Astrocyte of the cerebellum (primary cell): ENCODE data around the gene TRPV3.

Experiments used
- DNase-seq: peaks from one replicate; pipeline ENCODE4 v3.0.0-alpha.2; 2011; ENCODE audit warnings: low read depth
- H3K4me3 ChIP-seq: 2 replicates; pipeline ENCODE4 v1.5.1; 2011; ENCODE audit warnings: mild to moderate bottlenecking, low read depth, low read length, moderate library complexity
- in situ Hi-C: cut with HindIII; loops from 2 replicates; pipeline ENCODE4 v1.10.0; 2017; ENCODE audit warnings: low sequenced_read_pairs
- TF ChIP-seq, protein P1 (sequence below): IDR thresholded peaks from 2 replicates; pipeline ENCODE4 v1.5.1; 2012; ENCODE audit warnings: low read length, low read depth, moderate library complexity, mild to moderate bottlenecking; ENCODE audit errors: missing control alignments

TRPV3 gene

DNA sequence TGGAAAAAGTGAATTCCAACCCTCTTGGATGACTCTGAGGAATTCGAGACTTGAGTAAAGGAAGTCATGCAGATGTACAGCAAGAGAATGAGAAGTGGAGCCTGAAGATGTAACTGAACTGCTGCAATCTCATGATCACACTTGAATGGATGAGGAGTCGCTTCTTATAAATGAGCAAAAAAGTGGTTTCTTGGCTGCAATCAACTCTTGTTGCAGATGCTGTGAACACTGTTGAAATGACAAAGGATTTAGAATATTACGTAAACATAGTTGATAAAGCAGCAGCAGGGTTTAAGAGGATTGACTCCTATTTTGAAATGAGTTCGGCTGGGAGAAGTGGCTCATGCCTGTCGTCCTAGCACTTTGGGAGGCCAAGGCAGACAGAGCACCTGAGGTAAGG is 56.3 kb downstream of the TRPV3 start:
- H3K4me3 ChIP-seq, result no peak overlapping the region
- in situ Hi-C loops, result no loop called here
- TF ChIP-seq, protein P1, sequence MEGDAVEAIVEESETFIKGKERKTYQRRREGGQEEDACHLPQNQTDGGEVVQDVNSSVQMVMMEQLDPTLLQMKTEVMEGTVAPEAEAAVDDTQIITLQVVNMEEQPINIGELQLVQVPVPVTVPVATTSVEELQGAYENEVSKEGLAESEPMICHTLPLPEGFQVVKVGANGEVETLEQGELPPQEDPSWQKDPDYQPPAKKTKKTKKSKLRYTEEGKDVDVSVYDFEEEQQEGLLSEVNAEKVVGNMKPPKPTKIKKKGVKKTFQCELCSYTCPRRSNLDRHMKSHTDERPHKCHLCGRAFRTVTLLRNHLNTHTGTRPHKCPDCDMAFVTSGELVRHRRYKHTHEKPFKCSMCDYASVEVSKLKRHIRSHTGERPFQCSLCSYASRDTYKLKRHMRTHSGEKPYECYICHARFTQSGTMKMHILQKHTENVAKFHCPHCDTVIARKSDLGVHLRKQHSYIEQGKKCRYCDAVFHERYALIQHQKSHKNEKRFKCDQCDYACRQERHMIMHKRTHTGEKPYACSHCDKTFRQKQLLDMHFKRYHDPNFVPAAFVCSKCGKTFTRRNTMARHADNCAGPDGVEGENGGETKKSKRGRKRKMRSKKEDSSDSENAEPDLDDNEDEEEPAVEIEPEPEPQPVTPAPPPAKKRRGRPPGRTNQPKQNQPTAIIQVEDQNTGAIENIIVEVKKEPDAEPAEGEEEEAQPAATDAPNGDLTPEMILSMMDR, result no peak
- DNase-seq, result no peak

- in situ Hi-C loops, result no loop called here
- no peak overlapping the region for H3K4me3 ChIP-seq
- DNase-seq, result no peak
- TF ChIP-seq, protein P1, result no peak
These were observed 60.5 kb downstream of the TRPV3 start for GRCh38 chr17:3497101-3497500.

DNA sequence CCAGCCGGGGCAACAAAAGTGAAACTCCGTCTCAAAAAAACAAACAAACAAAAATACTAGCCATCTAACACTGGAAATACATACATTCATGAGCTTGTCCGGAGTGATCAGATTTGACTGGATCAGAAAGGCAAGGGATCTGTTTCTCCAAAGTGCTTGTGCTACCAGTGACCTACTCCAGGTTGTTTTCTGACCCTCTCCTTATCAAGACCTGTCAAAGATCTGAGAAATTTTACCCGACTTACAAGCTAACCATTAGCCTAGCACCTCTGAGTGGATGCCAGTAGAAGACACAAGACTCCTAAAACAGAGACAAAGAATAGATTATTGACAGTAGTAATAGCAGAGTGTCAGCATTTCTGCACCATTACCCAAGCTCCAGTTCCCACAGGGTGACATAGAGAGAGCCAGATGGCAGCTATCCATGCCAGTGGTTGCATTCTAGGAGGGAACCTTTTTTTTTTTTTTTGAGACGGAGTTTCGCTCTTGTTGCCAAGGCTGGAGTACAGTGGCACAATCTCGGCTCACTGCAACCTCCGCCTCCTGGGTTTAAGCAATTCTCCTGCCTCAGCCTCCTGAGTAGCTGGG is 72.0 kb downstream of the TRPV3 start:
- in situ Hi-C loops, result no loop called here
- H3K4me3 ChIP-seq, result no peak overlapping the region
- TF ChIP-seq, protein P1, result no peak
- DNase-seq, result no peak

DNA sequence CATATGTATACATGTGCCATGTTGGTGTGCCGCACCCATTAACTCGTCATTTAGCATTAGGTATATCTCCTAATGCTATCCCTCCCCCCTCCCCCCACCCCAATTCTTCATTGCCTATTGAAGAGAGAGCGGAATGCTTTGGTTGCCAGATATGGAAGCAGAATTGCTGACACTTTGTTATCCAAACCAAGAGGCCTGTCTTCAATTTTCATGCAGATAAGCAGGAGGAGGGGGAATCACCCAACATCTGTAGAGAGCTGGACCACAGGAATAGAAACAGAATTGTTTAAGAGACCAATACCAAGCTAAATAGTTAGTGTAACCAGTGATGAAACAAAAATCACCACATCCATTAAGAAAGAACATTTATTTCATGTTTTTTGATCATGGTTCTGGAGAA is 74.8 kb downstream of the TRPV3 start:
- DNase-seq, result no peak
- TF ChIP-seq, protein P1, result no peak
- in situ Hi-C loops, result no loop called here
- H3K4me3 ChIP-seq, result no peak overlapping the region

- DNase-seq, result no peak
- no peak overlapping the region for H3K4me3 ChIP-seq
- in situ Hi-C loops, result no loop called here
- TF ChIP-seq, protein P1, result no peak
These were observed 77.6 kb downstream of the TRPV3 start for GRCh38 chr17:3479988-3480387.

DNA sequence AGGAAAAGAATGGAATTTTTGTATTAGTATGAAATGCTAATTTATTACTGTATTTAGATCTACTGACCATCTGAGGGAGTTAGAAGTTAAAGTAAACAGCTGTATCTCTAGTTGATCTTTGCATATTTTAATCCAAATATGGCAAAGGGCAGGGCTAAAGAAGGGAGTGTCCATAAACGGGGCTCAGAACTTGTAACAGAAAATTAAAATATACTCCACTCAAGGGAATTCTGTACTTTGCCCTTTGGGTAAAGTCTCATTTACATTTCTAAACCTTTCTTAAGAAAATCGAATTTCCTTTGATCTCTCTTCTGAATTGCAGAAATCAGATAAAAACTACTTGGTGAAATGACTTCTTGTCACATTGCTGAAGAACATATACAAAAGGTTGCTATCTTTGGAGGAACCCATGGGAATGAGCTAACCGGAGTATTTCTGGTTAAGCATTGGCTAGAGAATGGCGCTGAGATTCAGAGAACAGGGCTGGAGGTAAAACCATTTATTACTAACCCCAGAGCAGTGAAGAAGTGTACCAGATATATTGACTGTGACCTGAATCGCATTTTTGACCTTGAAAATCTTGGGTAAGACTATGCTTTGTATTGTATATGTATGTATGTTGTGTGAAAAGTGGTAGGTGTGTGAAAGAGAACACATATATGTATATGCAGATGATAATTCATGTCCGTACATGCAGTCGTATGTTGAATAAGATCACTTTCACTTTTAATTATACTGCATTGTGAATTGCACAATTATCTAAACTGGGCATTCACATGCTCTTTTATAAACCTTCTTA is 81.6 kb downstream of the TRPV3 start, which contains the start of gene ASPA:
TSS of gene ASPA (plus strand) at position 186 of the 799 bp plus-strand sequence. CDS start at position 349, 163 bp downstream.
- H3K4me3 ChIP-seq, result no peak within 1 kb of the TSS
- in situ Hi-C loops, result no loop called here
- TF ChIP-seq, protein P1, result no peak
- no peak for DNase-seq
